SK-N-SH treated with all-trans-retinoic acid at 6 μM for 48 hours (cell line): ENCODE results near the gene KRTAP9-7.

ENCODE experiments used
- ATAC-seq: fragments of 200-7000 bp; cut with Tn5 transposase; 3 replicates; pipeline ENCODE4 v1.9.1; 2020; ENCODE audit warnings: mild to moderate bottlenecking, moderate library complexity
- ARNTL ChIP-seq: fragments of 450-650 bp; formaldehyde crosslinking; IDR thresholded peaks from 2 replicates; pipeline ENCODE4 v1.5.0; 2020; ENCODE audit warnings: low read depth, mild to moderate bottlenecking, moderate library complexity, borderline replicate concordance
- BACH2 ChIP-seq: fragments of 250-450 bp; sonication (Bioruptor Pico); IDR thresholded peaks from 2 replicates; pipeline ENCODE4 v1.9.0; 2021; ENCODE audit warnings: mild to moderate bottlenecking, borderline replicate concordance
- CREB5 ChIP-seq: fragments of 250-450 bp; sonication (Bioruptor Pico); IDR thresholded peaks from 2 replicates; pipeline ENCODE4 v1.5.1; 2020; ENCODE audit warnings: low read depth, mild to moderate bottlenecking, moderate library complexity
- CSDC2 ChIP-seq: fragments of 250-450 bp; sonication (Bioruptor Pico); IDR thresholded peaks from 2 replicates; pipeline ENCODE4 v1.5.0; 2020; ENCODE audit warnings: mild to moderate bottlenecking, moderate library complexity
- CSRNP3 ChIP-seq: fragments of 250-450 bp; sonication (Bioruptor Pico); IDR thresholded peaks from 2 replicates; pipeline ENCODE4 v1.5.1; 2021; ENCODE audit warnings: mild to moderate bottlenecking, moderate library complexity
- GLIS3 ChIP-seq: fragments of 250-450 bp; sonication (Bioruptor Pico); IDR thresholded peaks from 2 replicates; pipeline ENCODE4 v1.5.0; 2020; ENCODE audit warnings: mild to moderate bottlenecking, moderate library complexity
- ISL1 ChIP-seq: fragments of 250-450 bp; sonication (Bioruptor Pico); IDR thresholded peaks from 2 replicates; pipeline ENCODE4 v2.1.2; 2022; ENCODE audit warnings: mild to moderate bottlenecking, moderate library complexity
- OSR1 ChIP-seq: fragments of 250-450 bp; sonication (Bioruptor Pico); IDR thresholded peaks from 2 replicates; pipeline ENCODE4 v1.8.0; 2022; ENCODE audit warnings: moderate library complexity, mild to moderate bottlenecking, inconsistent platforms
- POU6F1 ChIP-seq: fragments of 250-450 bp; sonication (Bioruptor Pico); IDR thresholded peaks from 2 replicates; pipeline ENCODE4 v1.8.0; 2021; ENCODE audit warnings: low read depth, mild to moderate bottlenecking, moderate library complexity, borderline replicate concordance
- PPARA ChIP-seq: fragments of 250-450 bp; sonication (Bioruptor Pico); IDR thresholded peaks from 2 replicates; pipeline ENCODE4 v1.5.0; 2020; ENCODE audit warnings: mild to moderate bottlenecking, borderline replicate concordance
- RARB ChIP-seq: fragments of 250-450 bp; sonication (Bioruptor Pico); IDR thresholded peaks from 2 replicates; pipeline ENCODE4 v1.8.0; 2021; ENCODE audit warnings: mild to moderate bottlenecking, moderate library complexity
- SNAI2 ChIP-seq: fragments of 250-450 bp; sonication (Bioruptor Pico); IDR thresholded peaks from 2 replicates; pipeline ENCODE4 v1.5.0; 2020; ENCODE audit warnings: mild to moderate bottlenecking, moderate library complexity
- TCF4 ChIP-seq: fragments of 250-450 bp; sonication (Bioruptor Pico); IDR thresholded peaks from 2 replicates; pipeline ENCODE4 v1.8.0; 2021; ENCODE audit warnings: mild to moderate bottlenecking, moderate library complexity, borderline replicate concordance
- TOX ChIP-seq: fragments of 250-450 bp; sonication (Bioruptor Pico); IDR thresholded peaks from 2 replicates; pipeline ENCODE4 v1.8.0; 2021; ENCODE audit warnings: mild to moderate bottlenecking, moderate library complexity, borderline replicate concordance
- TSHZ2 ChIP-seq: fragments of 250-450 bp; sonication (Bioruptor Pico); IDR thresholded peaks from 2 replicates; pipeline ENCODE4 v1.5.0; 2020; ENCODE audit warnings: mild to moderate bottlenecking, moderate library complexity
- ZC3H10 ChIP-seq: fragments of 250-450 bp; sonication (Bioruptor Pico); IDR thresholded peaks from 2 replicates; pipeline ENCODE4 v1.5.1; 2021; ENCODE audit warnings: mild to moderate bottlenecking, moderate library complexity
- ZFP30 ChIP-seq: fragments of 450-650 bp; formaldehyde crosslinking; IDR thresholded peaks from 2 replicates; pipeline ENCODE4 v1.5.0; 2022; ENCODE audit warnings: mild to moderate bottlenecking, moderate library complexity
- ZNF565 ChIP-seq: fragments of 450-650 bp; formaldehyde crosslinking; conservative IDR thresholded peaks from 2 replicates; pipeline ENCODE4 v1.5.0; 2020; ENCODE audit warnings: low read depth, mild to moderate bottlenecking, moderate library complexity
- ZNF70 ChIP-seq: fragments of 450-650 bp; formaldehyde crosslinking; IDR thresholded peaks from 2 replicates; pipeline ENCODE4 v1.5.0; 2020; ENCODE audit warnings: mild to moderate bottlenecking, moderate library complexity
- ZNF8 ChIP-seq: fragments of 450-650 bp; formaldehyde crosslinking; IDR thresholded peaks from 2 replicates; pipeline ENCODE4 v1.5.0; 2020; ENCODE audit warnings: mild to moderate bottlenecking, moderate library complexity

Gene KRTAP9-7

GRCh38 chr17:41271858-41272257 lies 3.6 kb upstream of the KRTAP9-7 start:
- no peak for ATAC-seq

GRCh38 chr17:41278176-41278955 lies 2.9 kb downstream of the KRTAP9-7 start:
- ATAC-seq: no peak

More at GRCh38 chr17:41271858-41272257, 3.6 kb upstream of the KRTAP9-7 start:
- TF ChIP-seq ZNF8 (CRISPR knock-in tag) (no peak), TCF4 (no peak), OSR1 (CRISPR knock-in tag) (no peak), TSHZ2 (CRISPR knock-in tag) (no peak), ZNF70 (CRISPR knock-in tag) (no peak), ZFP30 (CRISPR knock-in tag) (no peak), ARNTL (CRISPR knock-in tag) (no peak), GLIS3 (CRISPR knock-in tag) (no peak), CSRNP3 (CRISPR knock-in tag) (no peak), ZC3H10 (CRISPR knock-in tag) (no peak), PPARA (no peak), TOX (CRISPR knock-in tag) (no peak)

GRCh38 chr17:41284043-41284442 lies 8.5 kb downstream of the KRTAP9-7 start:
- TF ChIP-seq ZNF565 (CRISPR knock-in tag): no peak
- TF ChIP-seq POU6F1: no peak
- TF ChIP-seq GLIS3 (CRISPR knock-in tag): no peak
- no peak for TF ChIP-seq RARB
- no peak for TF ChIP-seq OSR1 (CRISPR knock-in tag)
- TF ChIP-seq ZNF70 (CRISPR knock-in tag): no peak
- no peak for TF ChIP-seq CSRNP3 (CRISPR knock-in tag)
- TF ChIP-seq ZNF8 (CRISPR knock-in tag): no peak
- TF ChIP-seq TCF4: no peak
- TF ChIP-seq CREB5: no peak
- no peak for TF ChIP-seq BACH2 (CRISPR knock-in tag)
- no peak for TF ChIP-seq SNAI2 (CRISPR knock-in tag)
- no peak for ATAC-seq

More at GRCh38 chr17:41278176-41278955, 2.9 kb downstream of the KRTAP9-7 start:
- TF ChIP-seq CSDC2 (CRISPR knock-in tag) (no peak), RARB (no peak), TSHZ2 (CRISPR knock-in tag) (no peak), SNAI2 (CRISPR knock-in tag) (no peak), ISL1 (CRISPR knock-in tag) (no peak), ZC3H10 (CRISPR knock-in tag) (no peak), GLIS3 (CRISPR knock-in tag) (no peak), OSR1 (CRISPR knock-in tag) (no peak), TCF4 (no peak), ZNF8 (CRISPR knock-in tag) (no peak)
- TF ChIP-seq, all 23 proteins: peak for 0
